K562 (cell line): ENCODE data around the gene CCNB1IP1. TPM values are rescaled to one million over a fixed set of nuclear protein-coding genes. Genes with fewer than 3 reads are reported as not detected.
A peak's percentile ranks its signal among the peaks of the same experiment; 100 is the strongest.

Source experiments
- ARID1B ChIP-seq: fragments of 450-650 bp; IDR thresholded peaks from 2 replicates; pipeline ENCODE4 v1.6.1; 2016; ENCODE audit warnings: antibody characterized with exemption, mild to moderate bottlenecking, inconsistent platforms
- CTBP1 ChIP-seq: fragments of 450-650 bp; IDR thresholded peaks from 2 replicates; pipeline ENCODE4 v1.6.1; 2016; ENCODE audit warnings: borderline replicate concordance
- DMBX1 ChIP-seq: fragments of 250-450 bp; sonication (Bioruptor Pico); IDR thresholded peaks from 2 replicates; pipeline ENCODE4 v1.8.0; 2022; ENCODE audit warnings: inconsistent platforms, mild to moderate bottlenecking, moderate library complexity, borderline replicate concordance
- HDGF ChIP-seq: fragments of 450-650 bp; IDR thresholded peaks from 2 replicates; pipeline ENCODE4 v1.6.1; 2016
- HNRNPK ChIP-seq: fragments of 200-400 bp; formaldehyde crosslinking; IDR thresholded peaks from one replicate; pipeline ENCODE4 v1.6.1; 2018; ENCODE audit warnings: mild to moderate bottlenecking, low read depth, low read length; ENCODE audit not compliant: poor library complexity, severe bottlenecking
- ILK ChIP-seq: fragments of 450-650 bp; IDR thresholded peaks from 2 replicates; pipeline ENCODE4 v1.6.1; 2016; ENCODE audit warnings: missing genetic modification characterization, low read depth, mild to moderate bottlenecking, missing compliant biosample characterization, moderate library complexity, borderline replicate concordance
- MAFF ChIP-seq: IDR thresholded peaks from 2 replicates; pipeline ENCODE4 v1.6.1; 2012; ENCODE audit warnings: low read length, improper control_type of control experiment
- MTA2 ChIP-seq: fragments of 450-650 bp; IDR thresholded peaks from 2 replicates; pipeline ENCODE4 v1.6.1; 2016; ENCODE audit warnings: low read depth
- RFX5 ChIP-seq: IDR thresholded peaks from 2 replicates; pipeline ENCODE4 v1.6.1; 2011; ENCODE audit warnings: low read depth, mild to moderate bottlenecking, improper control_type of control experiment, low read length
- TBL1XR1 ChIP-seq, 2 experiments: IDR thresholded peaks; 2 replicates each; pipeline ENCODE4 v1.6.1; 2012; ENCODE audit warnings: improper control_type of control experiment in 2 of 2, low read length in 2 of 2, mild to moderate bottlenecking in 1 of 2
- polyA plus RNA-seq, 8 experiments: library from polyadenylated mRNA; depleted of rRNA in 4 of 8; stranded (reverse) in 5 of 8; unstranded in 3 of 8; fragments of >200 nt; fragmentation: Nextera tagmentation in 2 of 8; fragmentation: Illumina TruSeq in 1 of 8; extraction: Ambion mirVana in 2 of 8; extraction: Trizol in 1 of 8; gene quantifications; 2 replicates each; pipeline versions ENCODE4 v1.2.1 to v1.2.3, GENCODE V29; 2011 to 2014; ENCODE audit warnings: inconsistent platforms in 1 of 8, missing spikeins in 1 of 8
- total RNA-seq, 7 experiments: library from RNA; depleted of rRNA in 6 of 7; stranded (reverse); fragments of >200 nt in 6 of 7; fragmentation: Illumina TruSeq in 2 of 7; extraction: Trizol in 2 of 7; gene quantifications; 2 replicates each; pipeline versions ENCODE4 v1.2.1 to v1.2.3, GENCODE V29; 2011 to 2021; ENCODE audit warnings: low replicate concordance in 1 of 7
- TF ChIP-seq, protein P1 (sequence below): sonication (generic); formaldehyde crosslinking; IDR thresholded peaks from 2 replicates; pipeline ENCODE4 v1.8.0; 2022; ENCODE audit warnings: missing genetic modification reagents, mild to moderate bottlenecking, borderline replicate concordance
- TF ChIP-seq, protein P2 (sequence below), 2 experiments: fragments of 450-650 bp in 1 of 2; IDR thresholded peaks; 2 replicates each; pipeline ENCODE4 v1.6.1; 2011 to 2017; ENCODE audit warnings: low read depth in 2 of 2, antibody characterized with exemption in 1 of 2, borderline replicate concordance in 1 of 2, low read length in 1 of 2, mild to moderate bottlenecking in 1 of 2, mixed read lengths in 1 of 2; ENCODE audit not compliant: control insufficient read depth in 1 of 2
- TF ChIP-seq, protein P3 (sequence below): sonication (generic); formaldehyde crosslinking; IDR thresholded peaks from 2 replicates; pipeline ENCODE4 v1.8.0; 2022; ENCODE audit warnings: mild to moderate bottlenecking, missing genetic modification reagents
- TF ChIP-seq, protein P4 (sequence below), 2 experiments: IDR thresholded peaks in 1 of 2; conservative IDR thresholded peaks in 1 of 2; 2 replicates each; pipeline ENCODE4 v1.6.1; 2016; ENCODE audit warnings: low read depth in 2 of 2, mild to moderate bottlenecking in 1 of 2, missing compliant biosample characterization in 1 of 2, missing genetic modification characterization in 1 of 2, moderate library complexity in 1 of 2
- TF ChIP-seq, protein P5 (sequence below): fragments of 450-650 bp; IDR thresholded peaks from 2 replicates; pipeline ENCODE4 v1.6.1; 2016; ENCODE audit warnings: borderline replicate concordance

The CCNB1IP1 gene
- total and polyA plus RNA-seq, 9 of the 15 experiments (the other 6 are each of a cell fraction or from before 2014, with no cell fraction given) = 51.8 to 152 (median 81.0) TPM

DNA sequence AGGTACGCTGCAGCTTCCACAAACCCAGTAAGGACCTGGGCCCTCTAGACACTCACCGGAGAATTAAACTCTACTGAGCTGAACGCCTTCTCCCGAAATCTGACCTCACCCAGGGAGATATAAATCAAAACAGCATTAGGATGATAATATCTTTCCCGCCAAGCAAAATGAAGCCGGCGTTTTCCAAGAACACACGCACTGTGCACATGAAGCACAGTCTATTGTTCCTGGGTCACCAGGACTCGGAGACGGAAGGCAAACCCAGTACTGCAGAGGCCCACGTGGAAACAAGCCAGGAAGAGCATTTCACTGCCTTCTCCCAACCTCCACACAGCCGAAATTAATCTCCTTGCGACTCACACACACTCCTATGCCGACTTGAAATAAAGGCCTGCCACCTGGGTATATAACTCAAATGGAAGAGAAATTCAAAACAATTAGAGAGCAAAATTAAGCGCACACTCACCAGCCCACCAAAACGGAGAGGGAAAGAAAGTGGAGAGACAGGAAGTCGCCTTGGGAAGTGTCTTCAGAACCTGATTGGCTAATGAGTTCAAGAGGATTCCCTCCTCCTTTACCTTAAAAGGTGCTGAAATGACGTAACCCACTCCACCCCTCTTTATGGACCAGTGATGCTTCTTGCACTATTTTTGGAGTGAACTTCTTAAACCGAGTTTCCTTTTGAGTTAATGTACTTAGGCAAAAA lies at the start of gene CCNB1IP1 (continued):
- TF ChIP-seq, protein P1, sequence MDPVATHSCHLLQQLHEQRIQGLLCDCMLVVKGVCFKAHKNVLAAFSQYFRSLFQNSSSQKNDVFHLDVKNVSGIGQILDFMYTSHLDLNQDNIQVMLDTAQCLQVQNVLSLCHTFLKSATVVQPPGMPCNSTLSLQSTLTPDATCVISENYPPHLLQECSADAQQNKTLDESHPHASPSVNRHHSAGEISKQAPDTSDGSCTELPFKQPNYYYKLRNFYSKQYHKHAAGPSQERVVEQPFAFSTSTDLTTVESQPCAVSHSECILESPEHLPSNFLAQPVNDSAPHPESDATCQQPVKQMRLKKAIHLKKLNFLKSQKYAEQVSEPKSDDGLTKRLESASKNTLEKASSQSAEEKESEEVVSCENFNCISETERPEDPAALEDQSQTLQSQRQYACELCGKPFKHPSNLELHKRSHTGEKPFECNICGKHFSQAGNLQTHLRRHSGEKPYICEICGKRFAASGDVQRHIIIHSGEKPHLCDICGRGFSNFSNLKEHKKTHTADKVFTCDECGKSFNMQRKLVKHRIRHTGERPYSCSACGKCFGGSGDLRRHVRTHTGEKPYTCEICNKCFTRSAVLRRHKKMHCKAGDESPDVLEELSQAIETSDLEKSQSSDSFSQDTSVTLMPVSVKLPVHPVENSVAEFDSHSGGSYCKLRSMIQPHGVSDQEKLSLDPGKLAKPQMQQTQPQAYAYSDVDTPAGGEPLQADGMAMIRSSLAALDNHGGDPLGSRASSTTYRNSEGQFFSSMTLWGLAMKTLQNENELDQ (CRISPR knock-in tag) = no peak
- TF ChIP-seq, protein P2, sequence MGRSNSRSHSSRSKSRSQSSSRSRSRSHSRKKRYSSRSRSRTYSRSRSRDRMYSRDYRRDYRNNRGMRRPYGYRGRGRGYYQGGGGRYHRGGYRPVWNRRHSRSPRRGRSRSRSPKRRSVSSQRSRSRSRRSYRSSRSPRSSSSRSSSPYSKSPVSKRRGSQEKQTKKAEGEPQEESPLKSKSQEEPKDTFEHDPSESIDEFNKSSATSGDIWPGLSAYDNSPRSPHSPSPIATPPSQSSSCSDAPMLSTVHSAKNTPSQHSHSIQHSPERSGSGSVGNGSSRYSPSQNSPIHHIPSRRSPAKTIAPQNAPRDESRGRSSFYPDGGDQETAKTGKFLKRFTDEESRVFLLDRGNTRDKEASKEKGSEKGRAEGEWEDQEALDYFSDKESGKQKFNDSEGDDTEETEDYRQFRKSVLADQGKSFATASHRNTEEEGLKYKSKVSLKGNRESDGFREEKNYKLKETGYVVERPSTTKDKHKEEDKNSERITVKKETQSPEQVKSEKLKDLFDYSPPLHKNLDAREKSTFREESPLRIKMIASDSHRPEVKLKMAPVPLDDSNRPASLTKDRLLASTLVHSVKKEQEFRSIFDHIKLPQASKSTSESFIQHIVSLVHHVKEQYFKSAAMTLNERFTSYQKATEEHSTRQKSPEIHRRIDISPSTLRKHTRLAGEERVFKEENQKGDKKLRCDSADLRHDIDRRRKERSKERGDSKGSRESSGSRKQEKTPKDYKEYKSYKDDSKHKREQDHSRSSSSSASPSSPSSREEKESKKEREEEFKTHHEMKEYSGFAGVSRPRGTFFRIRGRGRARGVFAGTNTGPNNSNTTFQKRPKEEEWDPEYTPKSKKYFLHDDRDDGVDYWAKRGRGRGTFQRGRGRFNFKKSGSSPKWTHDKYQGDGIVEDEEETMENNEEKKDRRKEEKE (IDR thresholded peaks at IDR 0.05; ENCODE audit: borderline replicate concordance in 1 of 2, control insufficient read depth in 1 of 2, low read depth in 2 of 2, low read length in 1 of 2) = no peak
- TF ChIP-seq ARID1B = 0 out of 2 replicates have a peak, but pooled peaks have one; percentile 17
- TF ChIP-seq MAFF = no peak
- TF ChIP-seq TBL1XR1 (IDR thresholded peaks at IDR 0.05; ENCODE audit: low read length in 2 of 2) = no peak
- TF ChIP-seq HNRNPK = no peak
- TF ChIP-seq ILK (tag) = no peak
- TF ChIP-seq, protein P3, sequence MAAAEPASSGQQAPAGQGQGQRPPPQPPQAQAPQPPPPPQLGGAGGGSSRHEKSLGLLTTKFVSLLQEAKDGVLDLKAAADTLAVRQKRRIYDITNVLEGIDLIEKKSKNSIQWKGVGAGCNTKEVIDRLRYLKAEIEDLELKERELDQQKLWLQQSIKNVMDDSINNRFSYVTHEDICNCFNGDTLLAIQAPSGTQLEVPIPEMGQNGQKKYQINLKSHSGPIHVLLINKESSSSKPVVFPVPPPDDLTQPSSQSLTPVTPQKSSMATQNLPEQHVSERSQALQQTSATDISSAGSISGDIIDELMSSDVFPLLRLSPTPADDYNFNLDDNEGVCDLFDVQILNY = no peak
- TF ChIP-seq HDGF = no peak
- no peak for TF ChIP-seq RFX5
- TF ChIP-seq, protein P4, sequence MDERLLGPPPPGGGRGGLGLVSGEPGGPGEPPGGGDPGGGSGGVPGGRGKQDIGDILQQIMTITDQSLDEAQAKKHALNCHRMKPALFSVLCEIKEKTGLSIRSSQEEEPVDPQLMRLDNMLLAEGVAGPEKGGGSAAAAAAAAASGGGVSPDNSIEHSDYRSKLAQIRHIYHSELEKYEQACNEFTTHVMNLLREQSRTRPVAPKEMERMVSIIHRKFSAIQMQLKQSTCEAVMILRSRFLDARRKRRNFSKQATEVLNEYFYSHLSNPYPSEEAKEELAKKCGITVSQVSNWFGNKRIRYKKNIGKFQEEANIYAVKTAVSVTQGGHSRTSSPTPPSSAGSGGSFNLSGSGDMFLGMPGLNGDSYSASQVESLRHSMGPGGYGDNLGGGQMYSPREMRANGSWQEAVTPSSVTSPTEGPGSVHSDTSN (CRISPR knock-in tag; IDR thresholded peaks at IDR 0.05; ENCODE audit: low read depth) = no peak
- TF ChIP-seq, protein P4 (tag; conservative IDR thresholded peaks at IDR 0.05; ENCODE audit: low read depth) = no peak
- no peak for TF ChIP-seq DMBX1 (CRISPR knock-in tag)
- peak; percentile 27; the same call in 1 of the 2 replicates for TF ChIP-seq CTBP1
- no peak for TF ChIP-seq MTA2
- TF ChIP-seq, protein P5, sequence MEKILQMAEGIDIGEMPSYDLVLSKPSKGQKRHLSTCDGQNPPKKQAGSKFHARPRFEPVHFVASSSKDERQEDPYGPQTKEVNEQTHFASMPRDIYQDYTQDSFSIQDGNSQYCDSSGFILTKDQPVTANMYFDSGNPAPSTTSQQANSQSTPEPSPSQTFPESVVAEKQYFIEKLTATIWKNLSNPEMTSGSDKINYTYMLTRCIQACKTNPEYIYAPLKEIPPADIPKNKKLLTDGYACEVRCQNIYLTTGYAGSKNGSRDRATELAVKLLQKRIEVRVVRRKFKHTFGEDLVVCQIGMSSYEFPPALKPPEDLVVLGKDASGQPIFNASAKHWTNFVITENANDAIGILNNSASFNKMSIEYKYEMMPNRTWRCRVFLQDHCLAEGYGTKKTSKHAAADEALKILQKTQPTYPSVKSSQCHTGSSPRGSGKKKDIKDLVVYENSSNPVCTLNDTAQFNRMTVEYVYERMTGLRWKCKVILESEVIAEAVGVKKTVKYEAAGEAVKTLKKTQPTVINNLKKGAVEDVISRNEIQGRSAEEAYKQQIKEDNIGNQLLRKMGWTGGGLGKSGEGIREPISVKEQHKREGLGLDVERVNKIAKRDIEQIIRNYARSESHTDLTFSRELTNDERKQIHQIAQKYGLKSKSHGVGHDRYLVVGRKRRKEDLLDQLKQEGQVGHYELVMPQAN = peak; percentile 97
